ENCODE results near the gene TRIM16.
"Not testable (repeated sequence)": the region's sequence is repeated elsewhere in the genome, so short reads cannot be mapped to it uniquely, and the experiment has no call there.

Gene TRIM16

GRCh38 chr17:15623255-15623654, 60.9 kb downstream of the TRIM16 start:
- H3K4me1 Mint-ChIP-seq; H3K4me3 Mint-ChIP-seq; H3K27me3 Mint-ChIP-seq; H3K36me3 Mint-ChIP-seq (ENCODE audit: insufficient read depth); H3K27ac Mint-ChIP-seq (ENCODE audit: low read depth); DNase-seq (ENCODE audit: low spot score in 2 of 2); H3K9me3 Mint-ChIP-seq; ATAC-seq (replicated peaks; ENCODE audit: extremely low read depth, poor library complexity, severe bottlenecking): not testable (repeated sequence)

- not testable (repeated sequence) for H3K36me3 Mint-ChIP-seq (ENCODE audit: insufficient read depth); H3K9me3 Mint-ChIP-seq; H3K4me1 Mint-ChIP-seq; H3K4me3 Mint-ChIP-seq; H3K27me3 Mint-ChIP-seq; H3K27ac Mint-ChIP-seq (ENCODE audit: low read depth); DNase-seq (ENCODE audit: low spot score in 2 of 2); ATAC-seq (replicated peaks; ENCODE audit: extremely low read depth, poor library complexity, severe bottlenecking)
Measured at GRCh38 chr17:15622124-15622523, 62.0 kb downstream of the TRIM16 start.

GRCh38 chr17:15619331-15620058, 64.6 kb downstream of the TRIM16 start, which contains the start of gene FBXW10B:
Gene FBXW10B (minus strand): TSS chr17:15619704. CDS start chr17:15619512, 192 bp downstream.
- not testable (repeated sequence) for H3K36me3 Mint-ChIP-seq (ENCODE audit: insufficient read depth); H3K4me3 Mint-ChIP-seq; H3K27ac Mint-ChIP-seq (ENCODE audit: low read depth); DNase-seq (ENCODE audit: low spot score in 2 of 2); ATAC-seq (replicated peaks; ENCODE audit: extremely low read depth, poor library complexity, severe bottlenecking); H3K9me3 Mint-ChIP-seq; H3K4me1 Mint-ChIP-seq; H3K27me3 Mint-ChIP-seq

DNA sequence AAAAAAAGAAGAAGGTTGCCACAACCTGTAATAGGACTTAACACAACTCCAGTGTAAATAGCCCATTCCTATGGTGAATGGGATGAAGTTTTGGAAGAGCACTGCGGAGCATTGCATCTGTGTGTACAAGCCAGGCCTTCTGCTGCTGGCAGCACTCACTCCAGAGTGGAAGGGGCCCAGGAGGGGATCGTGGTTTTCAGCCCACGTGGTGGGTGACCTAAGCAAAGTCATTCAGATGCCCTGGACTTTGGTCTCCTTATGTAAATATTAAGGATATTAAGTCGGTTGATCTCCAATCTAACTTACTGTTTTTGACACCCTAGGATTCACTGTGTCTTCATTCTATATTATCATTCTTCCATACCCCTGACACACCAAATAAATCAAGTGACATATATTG, 67.3 kb downstream of the TRIM16 start:
- not testable (repeated sequence) for H3K4me1 Mint-ChIP-seq; H3K27me3 Mint-ChIP-seq; H3K9me3 Mint-ChIP-seq; H3K4me3 Mint-ChIP-seq; ATAC-seq (replicated peaks; ENCODE audit: extremely low read depth, poor library complexity, severe bottlenecking); DNase-seq (ENCODE audit: low spot score in 2 of 2); H3K36me3 Mint-ChIP-seq (ENCODE audit: insufficient read depth); H3K27ac Mint-ChIP-seq (ENCODE audit: low read depth)

- not testable (repeated sequence) for H3K4me1 Mint-ChIP-seq; H3K27ac Mint-ChIP-seq (ENCODE audit: low read depth); DNase-seq (ENCODE audit: low spot score in 2 of 2); H3K27me3 Mint-ChIP-seq; H3K36me3 Mint-ChIP-seq (ENCODE audit: insufficient read depth); H3K9me3 Mint-ChIP-seq; ATAC-seq (replicated peaks; ENCODE audit: extremely low read depth, poor library complexity, severe bottlenecking); H3K4me3 Mint-ChIP-seq
Measured at GRCh38 chr17:15615850-15616249, 68.3 kb downstream of the TRIM16 start.

DNA sequence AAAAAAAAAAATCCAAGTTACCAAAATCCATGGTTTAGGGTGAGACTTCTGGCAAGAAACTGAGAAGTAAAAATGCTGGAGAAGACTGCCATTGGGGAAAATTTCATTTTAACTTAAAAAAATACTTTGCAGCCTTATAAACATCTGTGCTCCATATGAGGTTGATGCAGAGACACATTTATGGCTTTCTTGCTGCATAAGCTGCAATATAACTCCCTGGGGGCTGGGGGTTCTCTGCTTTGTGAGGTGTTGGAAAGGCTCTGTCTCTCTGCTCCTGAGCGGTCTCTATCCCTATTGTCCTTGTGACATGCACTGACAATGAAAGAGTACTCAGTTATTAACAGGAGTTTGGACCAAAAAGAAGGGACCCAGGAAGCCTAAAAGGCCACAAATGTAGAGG, 71.0 kb downstream of the TRIM16 start:
- not testable (repeated sequence) for H3K27me3 Mint-ChIP-seq; H3K36me3 Mint-ChIP-seq (ENCODE audit: insufficient read depth); H3K4me3 Mint-ChIP-seq; H3K27ac Mint-ChIP-seq (ENCODE audit: low read depth); H3K9me3 Mint-ChIP-seq; H3K4me1 Mint-ChIP-seq; ATAC-seq (replicated peaks; ENCODE audit: extremely low read depth, poor library complexity, severe bottlenecking); DNase-seq (ENCODE audit: low spot score in 2 of 2)

- H3K27me3 Mint-ChIP-seq; H3K9me3 Mint-ChIP-seq; H3K27ac Mint-ChIP-seq (ENCODE audit: low read depth): not testable (repeated sequence)
Measured at GRCh38 chr17:15592960-15593359, 91.2 kb downstream of the TRIM16 start.

DNA sequence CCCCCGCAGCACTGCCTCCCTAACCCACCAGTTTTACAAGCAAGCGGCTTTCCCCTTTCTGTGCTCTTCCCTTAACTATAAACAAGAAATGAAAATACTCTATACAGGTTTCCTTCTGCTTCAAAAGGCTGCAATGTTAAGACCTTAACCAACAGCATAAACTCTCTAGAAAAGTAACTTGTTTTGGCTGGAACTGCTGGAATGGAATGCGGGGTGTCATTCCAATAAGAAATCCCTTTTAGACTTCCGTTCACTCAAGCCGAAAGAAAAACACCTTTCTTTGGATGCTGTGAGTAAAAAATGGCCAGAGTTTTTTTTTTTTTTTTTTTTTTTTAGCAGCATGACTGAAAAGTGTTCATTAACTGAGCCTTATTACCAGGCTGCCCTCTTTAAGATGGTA, 92.1 kb downstream of the TRIM16 start:
- H3K9me3 Mint-ChIP-seq; H3K27me3 Mint-ChIP-seq; H3K27ac Mint-ChIP-seq (ENCODE audit: low read depth); H3K36me3 Mint-ChIP-seq (ENCODE audit: insufficient read depth); ATAC-seq (replicated peaks; ENCODE audit: extremely low read depth, poor library complexity, severe bottlenecking); DNase-seq (ENCODE audit: low spot score in 2 of 2): not testable (repeated sequence)
- Mint-ChIP-seq H3K4me3 (peak overlapping the region; percentile 37), H3K4me1 (peaks cover 37% of the 10 kb centered on the region)

More at GRCh38 chr17:15592960-15593359, 91.2 kb downstream of the TRIM16 start:
- Mint-ChIP-seq H3K4me3 (peak overlapping the region; percentile 16), H3K4me1 (peaks cover 31% of the 10 kb centered on the region)
- not testable (repeated sequence) for H3K36me3 Mint-ChIP-seq (ENCODE audit: insufficient read depth); ATAC-seq (replicated peaks; ENCODE audit: extremely low read depth, poor library complexity, severe bottlenecking); DNase-seq (ENCODE audit: low spot score in 2 of 2)

DNA sequence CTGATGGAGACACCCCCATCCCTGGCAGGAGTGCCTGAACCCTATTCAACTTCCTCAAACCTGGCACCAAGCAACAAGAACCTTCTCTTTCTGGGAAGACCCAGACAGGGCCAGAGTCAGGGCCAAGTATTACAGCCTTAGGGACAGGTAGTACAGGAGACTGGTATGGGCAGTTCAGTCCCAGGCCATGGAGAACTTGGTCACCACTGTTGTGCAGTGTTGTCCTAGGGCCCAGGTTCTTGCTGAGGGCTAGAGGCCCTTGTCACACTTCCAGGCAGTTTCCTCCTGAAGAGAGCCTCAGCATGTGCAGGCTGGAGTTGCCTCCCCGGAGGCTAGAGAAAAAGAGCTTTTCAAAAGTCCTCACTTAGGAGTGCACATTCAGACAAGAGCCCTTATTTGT, 93.3 kb downstream of the TRIM16 start:
- not testable (repeated sequence) for ATAC-seq (replicated peaks; ENCODE audit: extremely low read depth, poor library complexity, severe bottlenecking); H3K36me3 Mint-ChIP-seq (ENCODE audit: insufficient read depth); H3K27me3 Mint-ChIP-seq; DNase-seq (ENCODE audit: low spot score in 2 of 2); H3K9me3 Mint-ChIP-seq
- H3K4me3 Mint-ChIP-seq, result peak overlapping the region; percentile 72
- H3K4me1 Mint-ChIP-seq, result peaks cover 45% of the 10 kb centered on the region
- H3K27ac Mint-ChIP-seq (ENCODE audit: low read depth), result peak overlapping the region; percentile 46

DNA sequence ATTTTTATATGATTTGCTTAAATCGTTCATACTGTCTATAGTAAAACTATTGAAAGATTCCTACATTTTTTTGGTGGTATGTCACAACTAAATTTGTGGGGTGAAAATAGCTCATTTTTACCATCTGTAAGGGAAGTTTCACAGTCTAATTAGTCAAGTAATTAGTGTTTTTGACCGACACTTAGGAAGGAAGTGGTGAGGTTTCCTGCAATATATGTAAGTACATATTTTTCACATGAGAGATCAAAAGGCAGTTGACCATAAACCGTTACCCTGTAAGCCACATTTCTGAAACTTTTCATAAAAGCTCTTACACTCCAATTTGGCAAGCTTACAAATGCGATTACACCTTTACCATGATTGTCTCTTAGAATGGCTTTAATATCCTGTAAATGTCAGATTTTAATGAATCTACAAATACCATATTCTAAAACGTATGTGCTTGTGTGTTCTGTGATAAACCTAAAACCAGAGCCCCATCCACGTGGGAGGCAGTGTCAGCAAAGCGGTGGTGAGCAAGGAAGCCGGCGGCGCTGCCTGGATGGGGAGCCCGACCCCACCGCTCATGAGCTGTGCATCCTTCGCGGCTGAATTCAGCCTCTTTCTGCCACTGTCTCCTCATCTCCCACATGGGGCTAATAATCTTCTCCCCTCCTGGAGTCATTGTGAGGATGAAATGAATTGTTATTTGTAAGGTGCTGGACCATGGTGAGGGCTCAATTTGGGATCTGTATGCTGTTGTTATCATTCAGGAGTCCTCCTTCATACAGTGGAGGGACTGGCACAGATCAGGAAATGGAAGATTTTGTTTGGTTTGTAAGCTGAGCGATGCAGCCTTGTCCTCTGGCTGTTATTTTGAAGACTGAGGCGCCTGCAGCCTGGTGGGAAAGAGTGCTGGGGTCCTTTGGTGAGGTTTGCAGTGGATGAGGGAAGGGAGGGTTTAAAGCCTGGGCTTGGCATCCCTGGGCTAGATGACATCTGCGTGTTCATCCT, 94.3 kb downstream of the TRIM16 start:
- Mint-ChIP-seq H3K27ac (ENCODE audit: low read depth) (peak overlapping the region; percentile 46), H3K4me1 (peaks cover 45% of the 10 kb centered on the region), H3K4me3 (peak overlapping the region; percentile 72)
- H3K36me3 Mint-ChIP-seq (ENCODE audit: insufficient read depth); H3K27me3 Mint-ChIP-seq; H3K9me3 Mint-ChIP-seq: not testable (repeated sequence)
- DNase-seq (ENCODE audit: low spot score in 2 of 2), result peak in 1 of 2 donors; percentile 17
- ATAC-seq (replicated peaks; ENCODE audit: extremely low read depth, poor library complexity, severe bottlenecking), result peak; percentile 83

DNA sequence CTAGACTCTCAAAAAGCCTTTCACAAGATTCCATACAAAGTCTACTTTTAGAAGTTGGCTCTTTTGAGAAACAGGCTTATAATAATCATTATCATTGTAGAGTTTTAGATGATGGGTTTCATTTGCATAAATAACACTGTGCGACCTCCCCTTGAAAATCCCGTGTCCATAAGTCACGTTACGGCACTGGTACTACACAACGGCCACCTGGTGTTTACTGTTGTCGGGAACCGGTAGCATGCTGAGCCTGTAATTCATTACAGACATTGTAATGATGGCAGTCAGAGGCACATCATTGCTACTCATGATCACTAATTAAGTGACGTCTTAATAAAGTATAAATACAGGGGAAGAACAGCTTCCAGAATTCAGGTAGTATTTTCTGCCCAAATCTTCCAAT, 96.1 kb downstream of the TRIM16 start:
- H3K27ac Mint-ChIP-seq (ENCODE audit: low read depth); H3K4me3 Mint-ChIP-seq; ATAC-seq (replicated peaks; ENCODE audit: extremely low read depth, poor library complexity, severe bottlenecking); H3K36me3 Mint-ChIP-seq (ENCODE audit: insufficient read depth); H3K27me3 Mint-ChIP-seq; H3K9me3 Mint-ChIP-seq; DNase-seq (ENCODE audit: low spot score in 2 of 2): not testable (repeated sequence)
- peaks cover 45% of the 10 kb centered on the region for H3K4me1 Mint-ChIP-seq

GRCh38 chr17:15583313-15583712, 100.8 kb downstream of the TRIM16 start:
- not testable (repeated sequence) for H3K27me3 Mint-ChIP-seq; DNase-seq (ENCODE audit: low spot score in 2 of 2); H3K9me3 Mint-ChIP-seq; ATAC-seq (replicated peaks; ENCODE audit: extremely low read depth, poor library complexity, severe bottlenecking); H3K36me3 Mint-ChIP-seq (ENCODE audit: insufficient read depth); H3K27ac Mint-ChIP-seq (ENCODE audit: low read depth); H3K4me3 Mint-ChIP-seq
- H3K4me1 Mint-ChIP-seq, result peaks cover 17% of the 10 kb centered on the region

Measured in central memory CD8-positive, alpha-beta T cell (primary cell).